ENCODE measurements around the gene INTS11. TPM values are rescaled to one million over a fixed set of nuclear protein-coding genes. Genes with fewer than 3 reads are reported as not detected.
A peak's percentile ranks its signal among the peaks of the same experiment; 100 is the strongest.

The INTS11 gene
- total and polyA plus RNA-seq, 2 of the 13 experiments (the other 11 are each of a cell fraction or from before 2014, with no cell fraction given) = 52.8 to 94.8 TPM

DNA sequence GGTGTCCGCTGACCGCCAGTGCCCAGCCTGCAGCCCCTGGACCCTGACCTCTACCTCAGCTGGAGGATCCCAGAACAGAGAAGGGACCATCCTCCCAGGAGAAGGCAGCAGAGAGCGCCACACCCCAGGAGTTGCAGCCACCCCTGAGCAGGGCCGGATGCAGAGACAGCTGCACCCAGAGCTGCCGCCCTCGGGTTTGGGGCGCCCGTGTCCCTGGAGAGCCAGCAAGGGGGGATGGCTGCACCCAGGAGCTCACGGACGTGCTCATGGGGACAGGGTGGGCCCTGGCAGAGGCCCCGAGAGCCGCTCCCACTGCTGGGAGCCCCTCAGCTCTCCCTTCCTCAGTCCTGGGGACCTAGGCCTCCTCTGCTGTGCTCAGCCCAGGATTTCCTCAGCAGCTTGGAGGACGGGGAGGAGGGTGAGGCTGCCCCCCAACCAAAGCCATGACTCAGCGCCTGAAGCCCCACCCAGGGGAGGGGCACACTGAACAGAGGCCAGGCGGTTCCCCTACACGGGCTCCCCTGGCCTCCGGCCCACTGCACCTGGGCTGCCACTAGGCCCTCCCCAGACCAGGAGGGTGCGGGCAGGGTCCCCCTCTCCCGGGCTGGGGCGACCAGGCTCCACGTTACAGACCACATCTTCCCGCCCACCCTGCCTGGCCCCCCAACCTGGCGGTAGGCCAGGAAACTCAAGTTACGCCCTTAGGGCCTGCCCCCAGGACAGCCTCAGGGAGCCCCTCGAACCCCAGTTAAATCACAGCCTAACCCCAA lies 19.0 kb downstream of the INTS11 start (continued):
- TF ChIP-seq ZNF430 (CRISPR knock-in tag; IDR thresholded peaks at IDR 0.05) (no peak), MYC (CRISPR knock-in tag; IDR thresholded peaks at IDR 0.05; ENCODE audit: borderline replicate concordance) (peak; percentile 20), ZFY (CRISPR knock-in tag; IDR thresholded peaks at IDR 0.05) (peak; percentile 74), ZNF75D (CRISPR knock-in tag; IDR thresholded peaks at IDR 0.05; ENCODE audit: borderline replicate concordance) (no peak), ZNF556 (CRISPR knock-in tag; IDR thresholded peaks at IDR 0.05; ENCODE audit: borderline replicate concordance) (no peak), SCMH1 (CRISPR knock-in tag; IDR thresholded peaks at IDR 0.05; ENCODE audit: borderline replicate concordance) (no peak), SMAD1 (CRISPR knock-in tag; IDR thresholded peaks at IDR 0.05; ENCODE audit: borderline replicate concordance, low read depth) (no peak), GPN1 (CRISPR knock-in tag; IDR thresholded peaks at IDR 0.05; ENCODE audit: borderline replicate concordance) (no peak), NRL (CRISPR knock-in tag; IDR thresholded peaks at IDR 0.05; ENCODE audit: borderline replicate concordance) (0 out of 2 replicates have a peak, but pooled peaks have one; percentile 26), SATB2 (CRISPR knock-in tag; IDR thresholded peaks at IDR 0.05) (no peak), JUND (CRISPR knock-in tag; IDR thresholded peaks at IDR 0.05) (peak; percentile 58; the same call in 1 of the 2 replicates), ZNF879 (CRISPR knock-in tag; IDR thresholded peaks at IDR 0.05) (0 out of 2 replicates have a peak, but pooled peaks have one; percentile 4), GATA4 (IDR thresholded peaks at IDR 0.05; ENCODE audit: borderline replicate concordance, low read depth) (no peak), POLR2A (IDR thresholded peaks at IDR 0.05; ENCODE audit: insufficient read depth in 1 of 2, low read depth in 2 of 2, low read length in 2 of 2) (0 out of 4 replicates have a peak, but pooled peaks of 1 of the 2 experiments have one; percentile 30), ZNF660 (CRISPR knock-in tag; IDR thresholded peaks at IDR 0.05; ENCODE audit: borderline replicate concordance, low read depth) (no peak), ZNF605 (CRISPR knock-in tag; IDR thresholded peaks at IDR 0.05) (no peak)
- TF ChIP-seq, protein P1, sequence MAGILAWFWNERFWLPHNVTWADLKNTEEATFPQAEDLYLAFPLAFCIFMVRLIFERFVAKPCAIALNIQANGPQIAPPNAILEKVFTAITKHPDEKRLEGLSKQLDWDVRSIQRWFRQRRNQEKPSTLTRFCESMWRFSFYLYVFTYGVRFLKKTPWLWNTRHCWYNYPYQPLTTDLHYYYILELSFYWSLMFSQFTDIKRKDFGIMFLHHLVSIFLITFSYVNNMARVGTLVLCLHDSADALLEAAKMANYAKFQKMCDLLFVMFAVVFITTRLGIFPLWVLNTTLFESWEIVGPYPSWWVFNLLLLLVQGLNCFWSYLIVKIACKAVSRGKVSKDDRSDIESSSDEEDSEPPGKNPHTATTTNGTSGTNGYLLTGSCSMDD (CRISPR knock-in tag; IDR thresholded peaks at IDR 0.05) = no peak
- TF ChIP-seq, protein P2, sequence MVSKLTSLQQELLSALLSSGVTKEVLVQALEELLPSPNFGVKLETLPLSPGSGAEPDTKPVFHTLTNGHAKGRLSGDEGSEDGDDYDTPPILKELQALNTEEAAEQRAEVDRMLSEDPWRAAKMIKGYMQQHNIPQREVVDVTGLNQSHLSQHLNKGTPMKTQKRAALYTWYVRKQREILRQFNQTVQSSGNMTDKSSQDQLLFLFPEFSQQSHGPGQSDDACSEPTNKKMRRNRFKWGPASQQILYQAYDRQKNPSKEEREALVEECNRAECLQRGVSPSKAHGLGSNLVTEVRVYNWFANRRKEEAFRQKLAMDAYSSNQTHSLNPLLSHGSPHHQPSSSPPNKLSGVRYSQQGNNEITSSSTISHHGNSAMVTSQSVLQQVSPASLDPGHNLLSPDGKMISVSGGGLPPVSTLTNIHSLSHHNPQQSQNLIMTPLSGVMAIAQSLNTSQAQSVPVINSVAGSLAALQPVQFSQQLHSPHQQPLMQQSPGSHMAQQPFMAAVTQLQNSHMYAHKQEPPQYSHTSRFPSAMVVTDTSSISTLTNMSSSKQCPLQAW (CRISPR knock-in tag; IDR thresholded peaks at IDR 0.05) = 0 out of 2 replicates have a peak, but pooled peaks have one; percentile 27
- TF ChIP-seq, protein P3, sequence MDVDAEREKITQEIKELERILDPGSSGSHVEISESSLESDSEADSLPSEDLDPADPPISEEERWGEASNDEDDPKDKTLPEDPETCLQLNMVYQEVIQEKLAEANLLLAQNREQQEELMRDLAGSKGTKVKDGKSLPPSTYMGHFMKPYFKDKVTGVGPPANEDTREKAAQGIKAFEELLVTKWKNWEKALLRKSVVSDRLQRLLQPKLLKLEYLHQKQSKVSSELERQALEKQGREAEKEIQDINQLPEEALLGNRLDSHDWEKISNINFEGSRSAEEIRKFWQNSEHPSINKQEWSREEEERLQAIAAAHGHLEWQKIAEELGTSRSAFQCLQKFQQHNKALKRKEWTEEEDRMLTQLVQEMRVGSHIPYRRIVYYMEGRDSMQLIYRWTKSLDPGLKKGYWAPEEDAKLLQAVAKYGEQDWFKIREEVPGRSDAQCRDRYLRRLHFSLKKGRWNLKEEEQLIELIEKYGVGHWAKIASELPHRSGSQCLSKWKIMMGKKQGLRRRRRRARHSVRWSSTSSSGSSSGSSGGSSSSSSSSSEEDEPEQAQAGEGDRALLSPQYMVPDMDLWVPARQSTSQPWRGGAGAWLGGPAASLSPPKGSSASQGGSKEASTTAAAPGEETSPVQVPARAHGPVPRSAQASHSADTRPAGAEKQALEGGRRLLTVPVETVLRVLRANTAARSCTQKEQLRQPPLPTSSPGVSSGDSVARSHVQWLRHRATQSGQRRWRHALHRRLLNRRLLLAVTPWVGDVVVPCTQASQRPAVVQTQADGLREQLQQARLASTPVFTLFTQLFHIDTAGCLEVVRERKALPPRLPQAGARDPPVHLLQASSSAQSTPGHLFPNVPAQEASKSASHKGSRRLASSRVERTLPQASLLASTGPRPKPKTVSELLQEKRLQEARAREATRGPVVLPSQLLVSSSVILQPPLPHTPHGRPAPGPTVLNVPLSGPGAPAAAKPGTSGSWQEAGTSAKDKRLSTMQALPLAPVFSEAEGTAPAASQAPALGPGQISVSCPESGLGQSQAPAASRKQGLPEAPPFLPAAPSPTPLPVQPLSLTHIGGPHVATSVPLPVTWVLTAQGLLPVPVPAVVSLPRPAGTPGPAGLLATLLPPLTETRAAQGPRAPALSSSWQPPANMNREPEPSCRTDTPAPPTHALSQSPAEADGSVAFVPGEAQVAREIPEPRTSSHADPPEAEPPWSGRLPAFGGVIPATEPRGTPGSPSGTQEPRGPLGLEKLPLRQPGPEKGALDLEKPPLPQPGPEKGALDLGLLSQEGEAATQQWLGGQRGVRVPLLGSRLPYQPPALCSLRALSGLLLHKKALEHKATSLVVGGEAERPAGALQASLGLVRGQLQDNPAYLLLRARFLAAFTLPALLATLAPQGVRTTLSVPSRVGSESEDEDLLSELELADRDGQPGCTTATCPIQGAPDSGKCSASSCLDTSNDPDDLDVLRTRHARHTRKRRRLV (CRISPR knock-in tag; IDR thresholded peaks at IDR 0.05) = 0 out of 2 replicates have a peak, but pooled peaks have one; percentile 8
- TF ChIP-seq, protein P4, sequence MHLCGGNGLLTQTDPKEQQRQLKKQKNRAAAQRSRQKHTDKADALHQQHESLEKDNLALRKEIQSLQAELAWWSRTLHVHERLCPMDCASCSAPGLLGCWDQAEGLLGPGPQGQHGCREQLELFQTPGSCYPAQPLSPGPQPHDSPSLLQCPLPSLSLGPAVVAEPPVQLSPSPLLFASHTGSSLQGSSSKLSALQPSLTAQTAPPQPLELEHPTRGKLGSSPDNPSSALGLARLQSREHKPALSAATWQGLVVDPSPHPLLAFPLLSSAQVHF (CRISPR knock-in tag; IDR thresholded peaks at IDR 0.05) = no peak
